Trophoblast cell (in vitro differentiated cells and primary cell): ENCODE data around the gene GPR3.

ENCODE experiments used
- DNase-seq, 2 donors: peaks; one replicate each; pipeline ENCODE4 v3.0.0-alpha.2; 2016
- H2AFZ ChIP-seq: 2 replicates; pipeline ENCODE4 v1.6.1; 2013; ENCODE audit warnings: low read length, moderate library complexity, mild to moderate bottlenecking; ENCODE audit not compliant: insufficient read depth, poor library complexity
- H2AK5ac ChIP-seq: 2 replicates; pipeline ENCODE4 v1.6.1; 2013; ENCODE audit warnings: mild to moderate bottlenecking, low read length
- H2BK120ac ChIP-seq: 2 replicates; pipeline ENCODE4 v1.6.1; 2013; ENCODE audit warnings: low read length, mild to moderate bottlenecking, moderate library complexity; ENCODE audit not compliant: insufficient read depth, poor library complexity
- H2BK12ac ChIP-seq: 2 replicates; pipeline ENCODE4 v1.6.1; 2013; ENCODE audit warnings: mild to moderate bottlenecking, low read length, moderate library complexity
- H2BK5ac ChIP-seq: 2 replicates; pipeline ENCODE4 v1.6.1; 2013; ENCODE audit warnings: low read length, low read depth, moderate library complexity, mild to moderate bottlenecking; ENCODE audit not compliant: poor library complexity
- H3K14ac ChIP-seq: 2 replicates; pipeline ENCODE4 v1.6.1; 2013; ENCODE audit warnings: mild to moderate bottlenecking, low read length
- H3K18ac ChIP-seq: 2 replicates; pipeline ENCODE4 v1.6.1; 2013; ENCODE audit warnings: mild to moderate bottlenecking, low read length
- H3K23ac ChIP-seq: 2 replicates; pipeline ENCODE4 v1.6.1; 2013; ENCODE audit warnings: low read length
- H3K27ac ChIP-seq: 2 replicates; pipeline ENCODE4 v1.5.1; 2013; ENCODE audit warnings: low read depth, mild to moderate bottlenecking, inconsistent platforms, low read length, moderate library complexity
- H3K27me3 ChIP-seq: 2 replicates; pipeline ENCODE4 v1.6.1; 2013; ENCODE audit warnings: inconsistent platforms, mild to moderate bottlenecking, low read length, moderate library complexity; ENCODE audit not compliant: insufficient read depth
- H3K36me3 ChIP-seq, 2 experiments: 1 replicate in 1 of 2; 2 replicates in 1 of 2; pipeline ENCODE4 v1.6.1; 2013; ENCODE audit warnings: low read length in 2 of 2, mild to moderate bottlenecking in 2 of 2, moderate library complexity in 1 of 2; ENCODE audit not compliant: insufficient read depth in 2 of 2, control insufficient read depth in 1 of 2
- H3K4ac ChIP-seq: 2 replicates; pipeline ENCODE4 v1.6.1; 2013; ENCODE audit warnings: low read depth, mild to moderate bottlenecking, low read length, moderate library complexity
- H3K4me1 ChIP-seq, 2 experiments: 1 replicate in 1 of 2; 2 replicates in 1 of 2; pipeline ENCODE4 v1.6.1; 2013; ENCODE audit warnings: low read length in 2 of 2, mild to moderate bottlenecking in 2 of 2, moderate library complexity in 1 of 2; ENCODE audit not compliant: insufficient read depth in 2 of 2, control insufficient read depth in 1 of 2
- H3K4me2 ChIP-seq: 2 replicates; pipeline ENCODE4 v1.6.1; 2013; ENCODE audit warnings: inconsistent platforms, mild to moderate bottlenecking, low read length, moderate library complexity
- H3K4me3 ChIP-seq: 2 replicates; pipeline ENCODE4 v1.5.1; 2013; ENCODE audit warnings: mild to moderate bottlenecking, low read depth, low read length, inconsistent platforms
- H3K79me1 ChIP-seq: one replicate; pipeline ENCODE4 v1.6.1; 2013; ENCODE audit warnings: low read length
- H3K79me2 ChIP-seq: 2 replicates; pipeline ENCODE4 v1.6.1; 2013; ENCODE audit warnings: low read length, mild to moderate bottlenecking; ENCODE audit not compliant: control insufficient read depth, insufficient read depth, poor library complexity
- H3K9ac ChIP-seq: 2 replicates; pipeline ENCODE4 v1.6.1; 2013; ENCODE audit warnings: mild to moderate bottlenecking, low read length
- H3K9me3 ChIP-seq: 2 replicates; pipeline ENCODE4 v1.6.1; 2013; ENCODE audit warnings: low read depth, mild to moderate bottlenecking, control low read depth, inconsistent platforms, low read length; ENCODE audit not compliant: insufficient read depth
- H4K12ac ChIP-seq: 2 replicates; pipeline ENCODE4 v1.6.1; 2013; ENCODE audit warnings: low read depth, mild to moderate bottlenecking, low read length, moderate library complexity
- H4K8ac ChIP-seq: 2 replicates; pipeline ENCODE4 v1.6.1; 2013; ENCODE audit warnings: low read depth, mild to moderate bottlenecking, low read length, moderate library complexity
- H4K91ac ChIP-seq: one replicate; pipeline ENCODE4 v1.6.1; 2013; ENCODE audit warnings: low read depth, mild to moderate bottlenecking, low read length, moderate library complexity
- WGBS: extraction: QIAGEN DNeasy Blood & Tissue Kit; methylation state at CpG from one replicate; pipeline ENCODE4 v1.1.7; 2013; ENCODE audit warnings: missing lambda C conversion rate; ENCODE audit not compliant: insufficient read length, insufficient coverage; ENCODE audit errors: extremely low coverage; 5-methylcytosine and 5-hydroxymethylcytosine counted together

The GPR3 gene

GRCh38 chr1:27377760-27378495, 14.5 kb upstream of the GPR3 start:
- H3K9me3 ChIP-seq = no peaks in the 10 kb centered on the region
- H4K8ac ChIP-seq = no peak overlapping the region
- no peaks in the 10 kb centered on the region for H3K4me1 ChIP-seq
- no peak overlapping the region for H3K4me3 ChIP-seq
- no peak overlapping the region for H2AK5ac ChIP-seq
- H3K4ac ChIP-seq = no peak overlapping the region
- no peak overlapping the region for H4K91ac ChIP-seq
- no peaks in the 10 kb centered on the region for H3K36me3 ChIP-seq
- H3K14ac ChIP-seq = no peak overlapping the region
- no peak overlapping the region for H2BK5ac ChIP-seq
- no peak overlapping the region for H3K4me2 ChIP-seq
- DNase-seq = no peak
- H2AFZ ChIP-seq = no peak overlapping the region
- no peak overlapping the region for H3K9ac ChIP-seq
- H2BK120ac ChIP-seq = no peak overlapping the region
- H3K18ac ChIP-seq = no peak overlapping the region
- no peaks in the 10 kb centered on the region for H3K79me1 ChIP-seq
- H4K12ac ChIP-seq = no peak overlapping the region
- no peaks in the 10 kb centered on the region for H3K79me2 ChIP-seq
- H3K27me3 ChIP-seq = peaks cover 2% of the 10 kb centered on the region
- H3K23ac ChIP-seq = no peak overlapping the region
- WGBS = no CpG with 5 or more reads among the region's 12 CpGs
- H3K27ac ChIP-seq = no peak overlapping the region
- H2BK12ac ChIP-seq = no peak overlapping the region

GRCh38 chr1:27379564-27380122, 12.8 kb upstream of the GPR3 start:
- H3K4me1 ChIP-seq = peaks cover 0 to 3% of the 10 kb centered on the region in 2 experiments
- H2BK120ac ChIP-seq = no peak overlapping the region
- H3K18ac ChIP-seq = no peak overlapping the region
- no peak overlapping the region for H2BK12ac ChIP-seq
- no CpG with 5 or more reads among the region's 11 CpGs for WGBS
- H2BK5ac ChIP-seq = no peak overlapping the region
- H3K23ac ChIP-seq = no peak overlapping the region
- H3K27ac ChIP-seq = no peak overlapping the region
- H3K9ac ChIP-seq = no peak overlapping the region
- no peak overlapping the region for H3K4me3 ChIP-seq
- H3K36me3 ChIP-seq = no peaks in the 10 kb centered on the region
- H3K79me2 ChIP-seq = no peaks in the 10 kb centered on the region
- peaks cover 2% of the 10 kb centered on the region for H3K27me3 ChIP-seq
- H3K9me3 ChIP-seq = no peaks in the 10 kb centered on the region
- H2AK5ac ChIP-seq = no peak overlapping the region
- H2AFZ ChIP-seq = no peak overlapping the region
- H3K14ac ChIP-seq = no peak overlapping the region
- H3K4me2 ChIP-seq = no peak overlapping the region
- no peak overlapping the region for H4K12ac ChIP-seq
- H4K8ac ChIP-seq = no peak overlapping the region
- H3K4ac ChIP-seq = no peak overlapping the region
- no peaks in the 10 kb centered on the region for H3K79me1 ChIP-seq
- no peak overlapping the region for H4K91ac ChIP-seq
- no peak for DNase-seq

GRCh38 chr1:27380224-27380623, 12.2 kb upstream of the GPR3 start:
- Histone ChIP-seq H3K27ac (no peak overlapping the region), H4K12ac (no peak overlapping the region), H3K79me1 (no peaks in the 10 kb centered on the region), H3K4ac (no peak overlapping the region), H3K4me2 (no peak overlapping the region), H2BK120ac (no peak overlapping the region), H3K14ac (no peak overlapping the region), H3K27me3 (peaks cover 2% of the 10 kb centered on the region), H2BK5ac (no peak overlapping the region), H4K91ac (no peak overlapping the region), H2AFZ (no peak overlapping the region), H3K36me3 (no peaks in the 10 kb centered on the region), H3K18ac (no peak overlapping the region), H3K23ac (no peak overlapping the region), H4K8ac (no peak overlapping the region), H3K9me3 (no peaks in the 10 kb centered on the region), H3K4me3 (no peak overlapping the region), H2BK12ac (no peak overlapping the region), H3K4me1 (peaks cover 0 to 3% of the 10 kb centered on the region in 2 experiments), H2AK5ac (no peak overlapping the region), H3K79me2 (no peaks in the 10 kb centered on the region), H3K9ac (no peak overlapping the region)
- no CpG with 5 or more reads among the region's 4 CpGs for WGBS
- no peak for DNase-seq

GRCh38 chr1:27380766-27381733, 11.4 kb upstream of the GPR3 start:
- Histone ChIP-seq H3K79me1 (no peaks in the 10 kb centered on the region), H4K8ac (no peak overlapping the region), H3K18ac (no peak overlapping the region), H3K4ac (no peak overlapping the region), H4K91ac (no peak overlapping the region), H3K4me1 (peaks cover 0 to 3% of the 10 kb centered on the region in 2 experiments), H2AK5ac (no peak overlapping the region), H3K36me3 (no peaks in the 10 kb centered on the region), H3K4me3 (no peak overlapping the region), H3K9ac (no peak overlapping the region), H2BK120ac (no peak overlapping the region), H3K9me3 (no peaks in the 10 kb centered on the region), H3K27ac (no peak overlapping the region), H2AFZ (no peak overlapping the region), H3K23ac (no peak overlapping the region), H4K12ac (no peak overlapping the region), H3K4me2 (no peak overlapping the region), H3K79me2 (no peaks in the 10 kb centered on the region), H3K14ac (no peak overlapping the region), H2BK5ac (no peak overlapping the region), H2BK12ac (no peak overlapping the region), H3K27me3 (peaks cover 2% of the 10 kb centered on the region)
- WGBS = no CpG with 5 or more reads among the region's 12 CpGs
- no peak for DNase-seq
